GM19372 (cell line): ENCODE results near the gene CLEC9A.

Source experiments
- ATAC-seq: cut with Tn5 transposase; IDR thresholded peaks from one replicate; pipeline ENCODE4 v1.9.1; 2021; ENCODE audit warnings: mild to moderate bottlenecking, low read depth, moderate library complexity; ENCODE audit not compliant: unreplicated experiment

Gene CLEC9A

DNA sequence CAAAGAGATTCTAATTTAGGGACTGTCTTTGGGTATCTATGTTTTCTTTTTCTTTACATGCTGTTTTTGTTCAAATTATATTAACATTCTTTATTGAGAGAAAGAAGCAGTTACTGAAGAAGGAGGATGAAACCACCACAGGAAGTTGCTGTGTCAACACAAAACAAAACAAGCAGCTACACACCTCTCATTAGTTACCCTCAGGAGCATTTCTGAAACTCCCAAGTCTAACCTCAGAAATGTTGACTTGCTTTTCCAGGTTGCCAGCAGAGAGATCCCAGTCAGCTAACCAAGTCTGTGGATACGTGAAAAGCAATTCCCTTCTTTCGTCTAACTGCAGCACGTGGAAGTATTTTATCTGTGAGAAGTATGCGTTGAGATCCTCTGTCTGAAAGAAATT is 34.8 kb downstream of the CLEC9A start:
- no peak for ATAC-seq

DNA sequence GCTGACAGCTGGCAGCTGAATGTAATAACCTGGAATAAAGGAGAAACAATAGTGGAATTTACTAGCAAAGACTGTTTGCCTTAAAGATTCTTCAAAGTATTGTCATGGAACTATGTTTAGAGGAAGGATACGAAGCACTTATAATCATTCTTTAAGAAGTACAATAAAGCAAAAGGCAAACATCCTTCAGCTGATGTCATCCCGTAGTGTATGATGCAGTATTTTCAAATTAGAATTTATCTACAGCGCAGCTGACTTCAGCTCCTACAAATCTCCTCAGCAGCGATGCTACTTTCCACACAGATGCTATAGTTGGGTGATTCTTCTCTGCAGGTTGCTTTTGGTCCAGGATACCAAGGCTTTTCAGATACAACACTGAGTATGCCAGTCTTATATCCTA is 36.8 kb downstream of the CLEC9A start:
- ATAC-seq, result no peak

- no peak for ATAC-seq
Measured at GRCh38 chr12:10067942-10068341, 37.5 kb downstream of the CLEC9A start.

GRCh38 chr12:10068644-10069043 is 38.2 kb downstream of the CLEC9A start:
- no peak for ATAC-seq

DNA sequence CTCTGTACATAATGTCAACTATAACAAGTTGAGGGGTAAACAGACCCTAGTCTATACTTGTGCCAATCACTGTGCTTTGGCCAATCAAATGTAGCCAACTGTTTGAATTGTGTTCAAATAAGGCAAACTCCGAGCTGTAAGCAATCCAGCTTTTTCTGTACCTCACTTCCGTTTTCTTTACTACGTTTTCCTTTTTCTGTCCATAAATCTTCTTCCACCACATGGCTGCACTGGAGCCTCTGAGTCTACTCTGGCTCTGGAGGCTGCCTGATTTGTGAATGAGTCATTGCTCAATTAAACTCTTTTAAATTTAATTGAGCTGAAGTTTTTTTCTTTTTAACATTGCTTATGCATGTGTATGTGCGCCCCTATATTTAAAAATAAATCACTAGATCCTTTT is 38.6 kb downstream of the CLEC9A start:
- no peak for ATAC-seq

DNA sequence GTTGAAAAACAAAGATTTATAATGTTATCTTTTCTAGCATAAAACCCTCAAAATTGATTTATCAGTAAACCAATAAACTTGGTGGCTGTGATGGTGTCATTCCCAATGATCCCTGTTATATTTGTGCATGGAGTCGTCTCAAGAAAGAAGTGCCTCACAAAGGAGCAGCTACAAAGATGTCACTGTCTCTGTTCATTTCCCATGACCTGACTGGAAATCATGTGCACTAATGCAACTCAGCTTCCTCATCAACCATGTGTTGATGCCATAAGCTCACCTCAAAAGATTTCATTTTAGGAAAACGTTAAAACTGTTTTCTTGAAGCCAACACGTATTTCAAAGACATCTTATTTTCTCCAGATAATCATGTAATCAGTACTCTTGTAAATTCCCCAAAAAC is 39.5 kb downstream of the CLEC9A start:
- ATAC-seq, result no peak

- no peak for ATAC-seq
Measured at GRCh38 chr12:10070380-10070779, 39.9 kb downstream of the CLEC9A start.

- ATAC-seq, result no peak
Measured at GRCh38 chr12:10072131-10072530, 41.6 kb downstream of the CLEC9A start.

- no peak for ATAC-seq
Measured at GRCh38 chr12:10073261-10073660, 42.8 kb downstream of the CLEC9A start.

- ATAC-seq, result no peak
Measured at GRCh38 chr12:10075451-10075850, 45.0 kb downstream of the CLEC9A start.

- no peak for ATAC-seq
Measured at GRCh38 chr12:10082117-10082874, 51.8 kb downstream of the CLEC9A start.

GRCh38 chr12:10084733-10085132 is 54.3 kb downstream of the CLEC9A start:
- ATAC-seq, result no peak

- no peak for ATAC-seq
Measured at GRCh38 chr12:10086387-10086786, 55.9 kb downstream of the CLEC9A start.

GRCh38 chr12:10088031-10088430 is 57.5 kb downstream of the CLEC9A start:
- ATAC-seq, result no peak

- no peak for ATAC-seq
Measured at GRCh38 chr12:10088955-10089900, 58.7 kb downstream of the CLEC9A start.

DNA sequence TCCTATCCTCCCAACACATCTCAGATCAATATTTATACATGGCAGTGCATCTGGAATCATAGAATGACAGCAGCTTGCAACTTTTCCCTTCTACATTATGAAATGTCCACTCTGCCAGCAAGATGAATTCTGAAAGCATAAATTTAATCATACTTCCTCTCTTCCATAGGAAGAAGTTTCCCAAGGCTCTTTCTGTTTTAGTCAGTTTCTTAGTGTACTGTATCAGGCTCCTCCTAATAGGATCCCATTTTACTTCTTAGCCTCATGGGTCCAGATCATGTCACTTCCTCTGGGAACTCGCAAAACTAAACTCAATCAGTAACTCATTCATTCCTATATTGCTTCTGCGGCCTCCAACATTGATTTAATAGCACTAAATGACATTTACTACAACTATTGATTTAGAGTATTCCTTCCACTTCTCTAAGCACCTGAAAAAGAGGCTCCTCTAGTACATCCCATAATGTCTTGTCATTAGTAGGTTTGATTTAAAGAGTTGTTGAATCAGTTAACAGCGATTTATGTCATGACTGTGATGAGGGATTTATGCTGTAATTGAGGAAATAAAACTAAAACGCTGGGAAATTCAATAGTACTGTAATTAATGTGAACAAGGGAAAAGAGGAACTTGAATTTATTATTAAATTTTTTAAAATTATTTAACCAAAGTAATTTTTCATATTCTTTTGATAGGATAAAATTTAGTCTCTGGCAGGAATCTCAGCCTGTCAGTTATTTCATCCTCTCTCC is 64.3 kb downstream of the CLEC9A start:
- ATAC-seq, result no peak

GRCh38 chr12:10095971-10096370 is 65.5 kb downstream of the CLEC9A start:
- no peak for ATAC-seq

GRCh38 chr12:10097521-10097920 is 67.0 kb downstream of the CLEC9A start:
- ATAC-seq, result no peak

- no peak for ATAC-seq
Measured at GRCh38 chr12:10098791-10099190, 68.3 kb downstream of the CLEC9A start, which contains the start of gene CLEC1A. TSS of gene CLEC1A (minus strand) at chr12:10098985. CDS start at chr12:10098922, 63 bp downstream.

GRCh38 chr12:10101042-10101579 is 70.6 kb downstream of the CLEC9A start:
- no peak for ATAC-seq
